K562 (cell line): Measurements from ENCODE around the gene DRAXIN. TPM values are rescaled to one million over a fixed set of nuclear protein-coding genes. Genes with fewer than 3 reads are reported as not detected.

ENCODE experiments used
- BRD4 ChIP-seq: fragments of 200-600 bp; sonication (generic); IDR thresholded peaks from 2 replicates; pipeline ENCODE4 v1.6.1; 2017; ENCODE audit warnings: inconsistent platforms
- CEBPG ChIP-seq, 3 experiments: fragments of 200-800 bp in 1 of 3; sonication (Bioruptor generic) in 1 of 3; sonication (generic) in 1 of 3; formaldehyde crosslinking in 1 of 3; IDR thresholded peaks in 2 of 3; conservative IDR thresholded peaks in 1 of 3; 2 replicates each; pipeline versions ENCODE4 v1.6.1 to v1.8.0; 2016 to 2022; ENCODE audit warnings: missing compliant biosample characterization in 2 of 3, missing genetic modification characterization in 2 of 3, mild to moderate bottlenecking in 1 of 3, missing genetic modification reagents in 1 of 3
- FOXK1 ChIP-seq: sonication (generic); formaldehyde crosslinking; IDR thresholded peaks from 2 replicates; pipeline ENCODE4 v1.8.0; 2022; ENCODE audit warnings: missing genetic modification reagents, mild to moderate bottlenecking, borderline replicate concordance
- HNRNPH1 ChIP-seq: fragments of 200-400 bp; formaldehyde crosslinking; optimal IDR thresholded peaks from 2 replicates; pipeline ENCODE3; 2017; ENCODE audit warnings: low read depth, mild to moderate bottlenecking, low read length, moderate library complexity
- HNRNPLL ChIP-seq: fragments of 200-400 bp; formaldehyde crosslinking; IDR thresholded peaks from 2 replicates; pipeline ENCODE4 v1.6.1; 2017; ENCODE audit warnings: low read length, low read depth, mild to moderate bottlenecking; ENCODE audit not compliant: poor library complexity, severe bottlenecking
- HOXB6 ChIP-seq: fragments of 250-450 bp; sonication (Bioruptor Pico); IDR thresholded peaks from 2 replicates; pipeline ENCODE4 v1.5.1; 2022; ENCODE audit warnings: mild to moderate bottlenecking, borderline replicate concordance
- JUND ChIP-seq, 2 experiments: IDR thresholded peaks; 2 replicates in 1 of 2; 3 replicates in 1 of 2; pipeline ENCODE4 v1.6.1; 2011; ENCODE audit warnings: borderline replicate concordance in 2 of 2, low read depth in 2 of 2, low read length in 2 of 2, improper control_type of control experiment in 1 of 2, missing biosample characterization in 1 of 2, missing genetic modification characterization in 1 of 2, missing genetic modification reagents in 1 of 2
- MTA2 ChIP-seq: fragments of 450-650 bp; IDR thresholded peaks from 2 replicates; pipeline ENCODE4 v1.6.1; 2016; ENCODE audit warnings: low read depth
- NR2C2 ChIP-seq, 2 experiments: fragments of 200-800 bp in 1 of 2; sonication (Bioruptor generic) in 1 of 2; sonication (generic) in 1 of 2; formaldehyde crosslinking in 1 of 2; IDR thresholded peaks; 2 replicates each; pipeline versions ENCODE4 v1.6.1 to v1.8.0; 2016 to 2022; ENCODE audit warnings: mild to moderate bottlenecking in 1 of 2, missing compliant biosample characterization in 1 of 2, missing genetic modification characterization in 1 of 2, missing genetic modification reagents in 1 of 2
- SIN3A ChIP-seq, 2 experiments: fragments of 150-350 bp in 1 of 2; IDR thresholded peaks; 2 replicates each; pipeline ENCODE4 v1.6.1; 2011 to 2016; ENCODE audit warnings: borderline replicate concordance in 2 of 2, low read depth in 2 of 2, low read length in 2 of 2, mild to moderate bottlenecking in 2 of 2, moderate library complexity in 2 of 2; ENCODE audit not compliant: control insufficient read depth in 1 of 2
- SLC30A9 ChIP-seq: fragments of 250-450 bp; sonication (Bioruptor Pico); IDR thresholded peaks from 2 replicates; pipeline ENCODE4 v1.8.0; 2022; ENCODE audit warnings: mild to moderate bottlenecking, moderate library complexity
- YY1 ChIP-seq, 3 experiments: IDR thresholded peaks; 2 replicates each; pipeline ENCODE4 v1.6.1; 2011; ENCODE audit warnings: low read length in 2 of 3, mild to moderate bottlenecking in 2 of 3, moderate library complexity in 2 of 3, borderline replicate concordance in 1 of 3, control low read depth in 1 of 3, low read depth in 1 of 3; ENCODE audit not compliant: insufficient read depth in 3 of 3, insufficient replicate concordance in 2 of 3, control insufficient read depth in 1 of 3, insufficient read length in 1 of 3; ENCODE audit errors: extremely low read depth in 1 of 3
- ZC3H4 ChIP-seq: sonication (generic); formaldehyde crosslinking; IDR thresholded peaks from 2 replicates; pipeline ENCODE4 v1.9.0; 2021; ENCODE audit warnings: missing genetic modification reagents, borderline replicate concordance
- ZC3H8 ChIP-seq: fragments of 450-650 bp; IDR thresholded peaks from 2 replicates; pipeline ENCODE4 v1.6.1; 2017
- ZNF175 ChIP-seq: fragments of 200-800 bp; sonication (Bioruptor generic); IDR thresholded peaks from 2 replicates; pipeline ENCODE4 v1.6.1; 2016; ENCODE audit warnings: low read depth, mild to moderate bottlenecking, missing genetic modification characterization, missing compliant biosample characterization
- ZNF41 ChIP-seq: fragments of 250-450 bp; sonication (Bioruptor Pico); conservative IDR thresholded peaks from 2 replicates; pipeline ENCODE4 v1.4.0; 2020; ENCODE audit warnings: mild to moderate bottlenecking
- ZNF77 ChIP-seq: fragments of 250-450 bp; sonication (Bioruptor Pico); IDR thresholded peaks from 2 replicates; pipeline ENCODE4 v1.5.0; 2020
- polyA plus RNA-seq, 8 experiments: library from polyadenylated mRNA; depleted of rRNA in 4 of 8; stranded (reverse) in 5 of 8; unstranded in 3 of 8; fragments of >200 nt; fragmentation: Nextera tagmentation in 2 of 8; fragmentation: Illumina TruSeq in 1 of 8; extraction: Ambion mirVana in 2 of 8; extraction: Trizol in 1 of 8; gene quantifications; 2 replicates each; pipeline versions ENCODE4 v1.2.1 to v1.2.3, GENCODE V29; 2011 to 2014; ENCODE audit warnings: inconsistent platforms in 1 of 8, missing spikeins in 1 of 8
- total RNA-seq, 7 experiments: library from RNA; depleted of rRNA in 6 of 7; stranded (reverse); fragments of >200 nt in 6 of 7; fragmentation: Illumina TruSeq in 2 of 7; extraction: Trizol in 2 of 7; gene quantifications; 2 replicates each; pipeline versions ENCODE4 v1.2.1 to v1.2.3, GENCODE V29; 2011 to 2021; ENCODE audit warnings: low replicate concordance in 1 of 7
- TF ChIP-seq, protein P1 (sequence below): fragments of 250-450 bp; sonication (Bioruptor Pico); IDR thresholded peaks from 2 replicates; pipeline ENCODE4 v1.4.0; 2020
- TF ChIP-seq, protein P2 (sequence below), 3 experiments: IDR thresholded peaks in 2 of 3; conservative IDR thresholded peaks in 1 of 3; 2 replicates each; pipeline ENCODE4 v1.5.1; 2011 to 2012; ENCODE audit warnings: low read length in 3 of 3, mild to moderate bottlenecking in 3 of 3, control low read depth in 2 of 3, improper control_type of control experiment in 1 of 3, inconsistent platforms in 1 of 3, low read depth in 1 of 3, mixed read lengths in 1 of 3, moderate library complexity in 1 of 3; ENCODE audit not compliant: insufficient read depth in 2 of 3

The DRAXIN gene
- total and polyA plus RNA-seq, 9 of the 15 experiments (the other 6 are each of a cell fraction or from before 2014, with no cell fraction given): 0.01 to 0.04 (median 0.01) TPM; not detected in 6

DNA sequence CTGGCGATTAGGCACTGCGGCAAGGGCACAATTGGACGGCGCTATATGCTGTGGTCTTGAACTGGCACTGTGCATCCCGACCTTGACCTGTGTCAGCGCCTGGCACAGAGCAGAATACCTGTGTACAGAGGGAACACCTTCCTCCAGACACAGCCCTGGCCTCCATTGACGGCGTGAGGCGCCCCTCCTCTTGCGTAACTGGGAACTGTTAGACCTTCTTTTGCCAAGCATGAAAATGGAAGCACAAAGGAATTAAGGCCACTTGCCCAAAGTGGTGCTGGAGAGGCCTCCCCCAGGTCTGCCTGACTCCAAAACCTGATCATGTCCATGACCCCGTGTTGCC, 37.6 kb downstream of the DRAXIN start (continued):
- TF ChIP-seq, protein P1, sequence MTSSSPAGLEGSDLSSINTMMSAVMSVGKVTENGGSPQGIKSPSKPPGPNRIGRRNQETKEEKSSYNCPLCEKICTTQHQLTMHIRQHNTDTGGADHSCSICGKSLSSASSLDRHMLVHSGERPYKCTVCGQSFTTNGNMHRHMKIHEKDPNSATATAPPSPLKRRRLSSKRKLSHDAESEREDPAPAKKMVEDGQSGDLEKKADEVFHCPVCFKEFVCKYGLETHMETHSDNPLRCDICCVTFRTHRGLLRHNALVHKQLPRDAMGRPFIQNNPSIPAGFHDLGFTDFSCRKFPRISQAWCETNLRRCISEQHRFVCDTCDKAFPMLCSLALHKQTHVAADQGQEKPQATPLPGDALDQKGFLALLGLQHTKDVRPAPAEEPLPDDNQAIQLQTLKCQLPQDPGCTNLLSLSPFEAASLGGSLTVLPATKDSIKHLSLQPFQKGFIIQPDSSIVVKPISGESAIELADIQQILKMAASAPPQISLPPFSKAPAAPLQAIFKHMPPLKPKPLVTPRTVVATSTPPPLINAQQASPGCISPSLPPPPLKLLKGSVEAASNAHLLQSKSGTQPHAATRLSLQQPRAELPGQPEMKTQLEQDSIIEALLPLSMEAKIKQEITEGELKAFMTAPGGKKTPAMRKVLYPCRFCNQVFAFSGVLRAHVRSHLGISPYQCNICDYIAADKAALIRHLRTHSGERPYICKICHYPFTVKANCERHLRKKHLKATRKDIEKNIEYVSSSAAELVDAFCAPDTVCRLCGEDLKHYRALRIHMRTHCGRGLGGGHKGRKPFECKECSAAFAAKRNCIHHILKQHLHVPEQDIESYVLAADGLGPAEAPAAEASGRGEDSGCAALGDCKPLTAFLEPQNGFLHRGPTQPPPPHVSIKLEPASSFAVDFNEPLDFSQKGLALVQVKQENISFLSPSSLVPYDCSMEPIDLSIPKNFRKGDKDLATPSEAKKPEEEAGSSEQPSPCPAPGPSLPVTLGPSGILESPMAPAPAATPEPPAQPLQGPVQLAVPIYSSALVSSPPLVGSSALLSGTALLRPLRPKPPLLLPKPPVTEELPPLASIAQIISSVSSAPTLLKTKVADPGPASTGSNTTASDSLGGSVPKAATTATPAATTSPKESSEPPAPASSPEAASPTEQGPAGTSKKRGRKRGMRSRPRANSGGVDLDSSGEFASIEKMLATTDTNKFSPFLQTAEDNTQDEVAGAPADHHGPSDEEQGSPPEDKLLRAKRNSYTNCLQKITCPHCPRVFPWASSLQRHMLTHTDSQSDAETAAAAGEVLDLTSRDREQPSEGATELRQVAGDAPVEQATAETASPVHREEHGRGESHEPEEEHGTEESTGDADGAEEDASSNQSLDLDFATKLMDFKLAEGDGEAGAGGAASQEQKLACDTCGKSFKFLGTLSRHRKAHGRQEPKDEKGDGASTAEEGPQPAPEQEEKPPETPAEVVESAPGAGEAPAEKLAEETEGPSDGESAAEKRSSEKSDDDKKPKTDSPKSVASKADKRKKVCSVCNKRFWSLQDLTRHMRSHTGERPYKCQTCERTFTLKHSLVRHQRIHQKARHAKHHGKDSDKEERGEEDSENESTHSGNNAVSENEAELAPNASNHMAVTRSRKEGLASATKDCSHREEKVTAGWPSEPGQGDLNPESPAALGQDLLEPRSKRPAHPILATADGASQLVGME: no peak
- TF ChIP-seq YY1 (IDR thresholded peaks at IDR 0.05; ENCODE audit: borderline replicate concordance in 1 of 3, control insufficient read depth in 1 of 3, extremely low read depth in 1 of 3, insufficient read depth in 3 of 3, insufficient read length in 1 of 3, insufficient replicate concordance in 2 of 3, low read depth in 1 of 3, low read length in 2 of 3) (peak in 1 of 3 experiments; percentile 6), ZNF77 (CRISPR knock-in tag) (no peak), BRD4 (0 out of 2 replicates have a peak, but pooled peaks have one; percentile 0), NR2C2 (CRISPR knock-in tag; IDR thresholded peaks at IDR 0.05) (no peak), NR2C2 (tag; IDR thresholded peaks at IDR 0.05) (no peak), MTA2 (no peak), HOXB6 (CRISPR knock-in tag) (no peak), HNRNPH1 (no peak), ZNF175 (0 out of 2 replicates have a peak, but pooled peaks have one; percentile 47), ZC3H4 (0 out of 2 replicates have a peak, but pooled peaks have one; percentile 48), JUND (IDR thresholded peaks at IDR 0.05; ENCODE audit: borderline replicate concordance, low read depth, low read length) (no peak), JUND (tag; IDR thresholded peaks at IDR 0.05; ENCODE audit: borderline replicate concordance, low read depth, low read length) (no peak), CEBPG (CRISPR knock-in tag; IDR thresholded peaks at IDR 0.05) (peak; percentile 68), CEBPG (tag; conservative IDR thresholded peaks at IDR 0.05 in 1 of 2, IDR thresholded peaks at IDR 0.05 in 1 of 2) (peak in 1 of 2 experiments; percentile 77; a peak in 3 of 4 replicates), ZNF41 (CRISPR knock-in tag) (no peak), FOXK1 (no peak), ZC3H8 (no peak), SLC30A9 (CRISPR knock-in tag) (no peak), SIN3A (IDR thresholded peaks at IDR 0.05; ENCODE audit: borderline replicate concordance in 2 of 2, control insufficient read depth in 1 of 2, low read depth in 2 of 2, low read length in 2 of 2) (no peak), HNRNPLL (no peak)
- TF ChIP-seq, protein P2, sequence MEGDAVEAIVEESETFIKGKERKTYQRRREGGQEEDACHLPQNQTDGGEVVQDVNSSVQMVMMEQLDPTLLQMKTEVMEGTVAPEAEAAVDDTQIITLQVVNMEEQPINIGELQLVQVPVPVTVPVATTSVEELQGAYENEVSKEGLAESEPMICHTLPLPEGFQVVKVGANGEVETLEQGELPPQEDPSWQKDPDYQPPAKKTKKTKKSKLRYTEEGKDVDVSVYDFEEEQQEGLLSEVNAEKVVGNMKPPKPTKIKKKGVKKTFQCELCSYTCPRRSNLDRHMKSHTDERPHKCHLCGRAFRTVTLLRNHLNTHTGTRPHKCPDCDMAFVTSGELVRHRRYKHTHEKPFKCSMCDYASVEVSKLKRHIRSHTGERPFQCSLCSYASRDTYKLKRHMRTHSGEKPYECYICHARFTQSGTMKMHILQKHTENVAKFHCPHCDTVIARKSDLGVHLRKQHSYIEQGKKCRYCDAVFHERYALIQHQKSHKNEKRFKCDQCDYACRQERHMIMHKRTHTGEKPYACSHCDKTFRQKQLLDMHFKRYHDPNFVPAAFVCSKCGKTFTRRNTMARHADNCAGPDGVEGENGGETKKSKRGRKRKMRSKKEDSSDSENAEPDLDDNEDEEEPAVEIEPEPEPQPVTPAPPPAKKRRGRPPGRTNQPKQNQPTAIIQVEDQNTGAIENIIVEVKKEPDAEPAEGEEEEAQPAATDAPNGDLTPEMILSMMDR (IDR thresholded peaks at IDR 0.05 in 2 of 3, conservative IDR thresholded peaks at IDR 0.05 in 1 of 3; ENCODE audit: insufficient read depth in 2 of 3, low read depth in 1 of 3, low read length in 3 of 3): no peak
